HepG2 (cell line): ENCODE results near the gene DMTF1. TPM values are rescaled to one million over a fixed set of nuclear protein-coding genes. Genes with fewer than 3 reads are reported as not detected.

ENCODE experiments used
- BCL3 ChIP-seq: sonication (generic); formaldehyde crosslinking; IDR thresholded peaks from 2 replicates; pipeline ENCODE4 v1.5.1; 2020; ENCODE audit warnings: mild to moderate bottlenecking, missing genetic modification reagents, moderate library complexity
- CHD4 ChIP-seq: fragments of 200-600 bp; sonication (generic); IDR thresholded peaks from 2 replicates; pipeline ENCODE4 v1.7.0; 2017; ENCODE audit warnings: mild to moderate bottlenecking, low read length, borderline replicate concordance
- HDAC2 ChIP-seq: sonication (generic); formaldehyde crosslinking; IDR thresholded peaks from 2 replicates; pipeline ENCODE4 v1.4.0; 2020; ENCODE audit warnings: missing genetic modification reagents
- IRF2 ChIP-seq: IDR thresholded peaks from 2 replicates; pipeline ENCODE4 v1.6.1; 2018; ENCODE audit warnings: missing genetic modification reagents, missing compliant biosample characterization
- MXI1 ChIP-seq: IDR thresholded peaks from 3 replicates; pipeline ENCODE4 v1.6.1; 2012; ENCODE audit warnings: low read depth, low read length, inconsistent platforms, borderline replicate concordance
- NR2F2 ChIP-seq: IDR thresholded peaks from 2 replicates; pipeline ENCODE4 v1.6.1; 2012; ENCODE audit warnings: low read depth, inconsistent platforms, borderline replicate concordance
- ZEB1 ChIP-seq: IDR thresholded peaks from 2 replicates; pipeline ENCODE4 v1.6.1; 2012; ENCODE audit warnings: mild to moderate bottlenecking, low read depth, inconsistent platforms; ENCODE audit not compliant: insufficient replicate concordance
- ZFP62 ChIP-seq: sonication (generic); formaldehyde crosslinking; IDR thresholded peaks from 2 replicates; pipeline ENCODE4 v1.4.0; 2020; ENCODE audit warnings: missing genetic modification reagents
- ZNF431 ChIP-seq: sonication (generic); formaldehyde crosslinking; IDR thresholded peaks from 2 replicates; pipeline ENCODE4 v1.9.0; 2022; ENCODE audit warnings: missing genetic modification reagents, low read depth, mild to moderate bottlenecking, borderline replicate concordance
- ZNF503 ChIP-seq: sonication (generic); formaldehyde crosslinking; IDR thresholded peaks from 2 replicates; pipeline ENCODE4 v1.4.0; 2020; ENCODE audit warnings: missing genetic modification reagents
- ZNF589 ChIP-seq: sonication (generic); formaldehyde crosslinking; conservative IDR thresholded peaks from 2 replicates; pipeline ENCODE4 v1.8.0; 2022; ENCODE audit warnings: mild to moderate bottlenecking, moderate library complexity, missing genetic modification reagents
- ZNF773 ChIP-seq: sonication (generic); formaldehyde crosslinking; IDR thresholded peaks from 2 replicates; pipeline ENCODE4 v1.4.0; 2020; ENCODE audit warnings: missing genetic modification reagents, borderline replicate concordance
- polyA plus RNA-seq, 8 experiments: library from polyadenylated mRNA; depleted of rRNA in 3 of 8; stranded (reverse) in 7 of 8; unstranded in 1 of 8; fragments of >200 nt; fragmentation: Illumina TruSeq in 4 of 8; extraction: Trizol in 4 of 8; gene quantifications; 2 replicates each; pipeline versions ENCODE4 v1.2.1 to v1.2.3, GENCODE V29; 2011 to 2016; ENCODE audit warnings: low read depth in 4 of 8, missing spikeins in 1 of 8, mixed read lengths in 1 of 8; ENCODE audit not compliant: insufficient read depth in 1 of 8
- total RNA-seq, 5 experiments: library from RNA; depleted of rRNA; stranded (reverse); fragments of >200 nt; fragmentation: Illumina TruSeq; extraction: Trizol; gene quantifications; 2 replicates each; pipeline ENCODE4 v1.2.3, GENCODE V29; 2016; ENCODE audit warnings: low read depth in 1 of 5
- TF ChIP-seq, protein P1 (sequence below): sonication (generic); formaldehyde crosslinking; IDR thresholded peaks from 2 replicates; pipeline ENCODE4 v1.5.1; 2020; ENCODE audit warnings: mild to moderate bottlenecking, missing genetic modification reagents
- TF ChIP-seq, protein P2 (sequence below): sonication (generic); formaldehyde crosslinking; IDR thresholded peaks from 2 replicates; pipeline ENCODE4 v1.4.0; 2020; ENCODE audit warnings: mild to moderate bottlenecking, missing genetic modification reagents
- TF ChIP-seq, protein P3 (sequence below): IDR thresholded peaks from 2 replicates; pipeline ENCODE4 v1.6.1; 2016; ENCODE audit warnings: low read depth, borderline replicate concordance
- TF ChIP-seq, protein P4 (sequence below), 2 experiments: sonication (generic) in 1 of 2; formaldehyde crosslinking in 1 of 2; IDR thresholded peaks; 2 replicates each; pipeline versions ENCODE4 v1.5.1 to v1.6.1; 2011 to 2020; ENCODE audit warnings: borderline replicate concordance in 1 of 2, low read depth in 1 of 2, low read length in 1 of 2, mild to moderate bottlenecking in 1 of 2, missing genetic modification reagents in 1 of 2, moderate library complexity in 1 of 2

Gene DMTF1
- total and polyA plus RNA-seq, 2 of the 13 experiments (the other 11 are each of a cell fraction or from before 2014, with no cell fraction given): 45.8 to 132 TPM

DNA sequence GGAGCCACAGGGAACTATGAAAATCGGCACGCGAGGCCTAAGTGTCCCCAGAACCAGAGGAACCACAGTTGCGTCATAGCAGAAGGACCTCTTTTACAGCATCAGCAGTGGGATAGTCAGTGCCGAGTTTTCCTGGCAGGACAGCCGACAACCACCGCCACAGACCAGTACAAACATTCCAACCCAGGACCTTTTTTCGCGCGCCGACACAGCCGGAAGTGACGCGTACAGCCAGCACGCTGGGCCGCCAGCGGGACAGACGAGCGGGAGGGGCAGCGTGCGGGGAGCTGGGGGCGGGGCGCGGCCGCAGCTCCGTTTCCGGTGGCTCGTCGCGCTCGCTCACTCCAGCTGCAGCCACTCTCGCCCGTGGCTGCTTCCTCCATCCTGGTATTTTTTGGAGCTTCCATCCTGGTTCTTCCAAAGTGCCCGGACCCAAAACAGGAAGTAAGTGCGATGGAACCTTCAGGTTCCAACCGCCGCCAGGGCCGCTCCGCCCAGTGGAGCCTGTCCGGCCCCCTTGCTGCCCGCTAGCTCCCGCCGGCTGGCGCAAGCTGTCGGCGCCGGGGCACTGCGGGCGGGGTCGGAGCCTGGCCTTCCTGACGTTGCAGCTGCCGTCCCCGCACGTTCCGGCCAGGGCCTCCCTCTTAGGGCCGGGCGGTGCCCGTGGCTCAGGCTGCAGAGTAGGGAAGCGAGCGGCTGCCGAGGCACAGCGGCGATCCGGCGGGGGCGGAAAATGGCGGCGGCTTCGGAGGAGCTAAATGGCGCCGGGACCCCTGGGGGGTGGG, at the start of gene DMTF1 (continued):
- TF ChIP-seq, protein P1, sequence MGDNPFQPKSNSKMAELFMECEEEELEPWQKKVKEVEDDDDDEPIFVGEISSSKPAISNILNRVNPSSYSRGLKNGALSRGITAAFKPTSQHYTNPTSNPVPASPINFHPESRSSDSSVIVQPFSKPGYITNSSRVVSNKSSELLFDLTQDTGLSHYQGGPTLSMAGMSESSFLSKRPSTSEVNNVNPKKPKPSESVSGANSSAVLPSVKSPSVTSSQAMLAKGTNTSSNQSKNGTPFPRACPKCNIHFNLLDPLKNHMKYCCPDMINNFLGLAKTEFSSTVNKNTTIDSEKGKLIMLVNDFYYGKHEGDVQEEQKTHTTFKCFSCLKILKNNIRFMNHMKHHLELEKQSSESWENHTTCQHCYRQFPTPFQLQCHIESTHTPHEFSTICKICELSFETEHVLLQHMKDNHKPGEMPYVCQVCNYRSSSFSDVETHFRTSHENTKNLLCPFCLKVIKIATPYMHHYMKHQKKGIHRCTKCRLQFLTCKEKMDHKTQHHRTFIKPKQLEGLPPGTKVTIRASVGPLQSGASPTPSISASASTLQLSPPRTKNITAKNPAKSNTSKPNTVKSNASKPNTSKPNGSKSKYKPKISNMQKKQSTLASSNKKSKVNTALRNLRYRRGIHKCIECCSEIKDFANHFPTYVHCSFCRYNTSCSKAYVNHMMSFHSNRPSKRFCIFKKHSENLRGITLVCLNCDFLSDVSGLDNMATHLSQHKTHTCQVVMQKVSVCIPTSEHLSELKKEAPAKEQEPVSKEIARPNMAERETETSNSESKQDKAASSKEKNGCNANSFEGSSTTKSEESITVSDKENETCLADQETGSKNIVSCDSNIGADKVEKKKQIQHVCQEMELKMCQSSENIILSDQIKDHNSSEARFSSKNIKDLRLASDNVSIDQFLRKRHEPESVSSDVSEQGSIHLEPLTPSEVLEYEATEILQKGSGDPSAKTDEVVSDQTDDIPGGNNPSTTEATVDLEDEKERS: 0 out of 2 replicates have a peak, but pooled peaks have one; percentile 23
- TF ChIP-seq MXI1 (peak; percentile 93; the same call in 2 of the 3 replicates), ZNF431 (CRISPR knock-in tag) (peak; percentile 81; the same call in 1 of the 2 replicates), IRF2 (peak; percentile 77), ZNF503 (CRISPR knock-in tag) (peak; percentile 44; the same call in 1 of the 2 replicates), ZNF773 (0 out of 2 replicates have a peak, but pooled peaks have one; percentile 50), ZNF589 (CRISPR knock-in tag) (no peak; the same call in none of the 2 replicates), ZEB1 (no peak), NR2F2 (no peak), CHD4 (no peak), BCL3 (CRISPR knock-in tag) (peak; percentile 86; the same call in 1 of the 2 replicates), ZFP62 (CRISPR knock-in tag) (no peak), HDAC2 (peak; percentile 61)
- TF ChIP-seq, protein P2, sequence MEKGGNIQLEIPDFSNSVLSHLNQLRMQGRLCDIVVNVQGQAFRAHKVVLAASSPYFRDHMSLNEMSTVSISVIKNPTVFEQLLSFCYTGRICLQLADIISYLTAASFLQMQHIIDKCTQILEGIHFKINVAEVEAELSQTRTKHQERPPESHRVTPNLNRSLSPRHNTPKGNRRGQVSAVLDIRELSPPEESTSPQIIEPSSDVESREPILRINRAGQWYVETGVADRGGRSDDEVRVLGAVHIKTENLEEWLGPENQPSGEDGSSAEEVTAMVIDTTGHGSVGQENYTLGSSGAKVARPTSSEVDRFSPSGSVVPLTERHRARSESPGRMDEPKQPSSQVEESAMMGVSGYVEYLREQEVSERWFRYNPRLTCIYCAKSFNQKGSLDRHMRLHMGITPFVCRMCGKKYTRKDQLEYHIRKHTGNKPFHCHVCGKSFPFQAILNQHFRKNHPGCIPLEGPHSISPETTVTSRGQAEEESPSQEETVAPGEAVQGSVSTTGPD: no peak
- TF ChIP-seq, protein P3, sequence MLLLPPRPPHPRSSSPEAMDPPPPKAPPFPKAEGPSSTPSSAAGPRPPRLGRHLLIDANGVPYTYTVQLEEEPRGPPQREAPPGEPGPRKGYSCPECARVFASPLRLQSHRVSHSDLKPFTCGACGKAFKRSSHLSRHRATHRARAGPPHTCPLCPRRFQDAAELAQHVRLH (CRISPR knock-in tag): peak; percentile 80; the same call in 1 of the 2 replicates
- TF ChIP-seq, protein P4, sequence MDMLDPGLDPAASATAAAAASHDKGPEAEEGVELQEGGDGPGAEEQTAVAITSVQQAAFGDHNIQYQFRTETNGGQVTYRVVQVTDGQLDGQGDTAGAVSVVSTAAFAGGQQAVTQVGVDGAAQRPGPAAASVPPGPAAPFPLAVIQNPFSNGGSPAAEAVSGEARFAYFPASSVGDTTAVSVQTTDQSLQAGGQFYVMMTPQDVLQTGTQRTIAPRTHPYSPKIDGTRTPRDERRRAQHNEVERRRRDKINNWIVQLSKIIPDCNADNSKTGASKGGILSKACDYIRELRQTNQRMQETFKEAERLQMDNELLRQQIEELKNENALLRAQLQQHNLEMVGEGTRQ (IDR thresholded peaks at IDR 0.05; ENCODE audit: low read depth, low read length): no peak
- TF ChIP-seq, protein P4 (CRISPR knock-in tag; IDR thresholded peaks at IDR 0.05; ENCODE audit: borderline replicate concordance): no peak; the same call in 1 of the 2 replicates
